Astrocyte of the cerebellum (primary cell): Measurements from ENCODE around the gene OR6Q1.

Experiments
- DNase-seq: peaks from one replicate; pipeline ENCODE4 v3.0.0-alpha.2; 2011; ENCODE audit warnings: low read depth
- H3K4me3 ChIP-seq: 2 replicates; pipeline ENCODE4 v1.5.1; 2011; ENCODE audit warnings: mild to moderate bottlenecking, low read depth, low read length, moderate library complexity
- CTCF ChIP-seq: IDR thresholded peaks from 2 replicates; pipeline ENCODE4 v1.5.1; 2012; ENCODE audit warnings: low read length, low read depth, moderate library complexity, mild to moderate bottlenecking; ENCODE audit errors: missing control alignments
- in situ Hi-C: cut with HindIII; loops from 2 replicates; pipeline ENCODE4 v1.10.0; 2017; ENCODE audit warnings: low sequenced_read_pairs

The OR6Q1 gene

GRCh38 chr11:58003591-58003990 lies 27.2 kb upstream of the OR6Q1 start:
- no peak for DNase-seq
- H3K4me3 ChIP-seq, result no peak overlapping the region
- TF ChIP-seq CTCF, result no peak
- in situ Hi-C loops, result no loop called here

- DNase-seq, result no peak
- H3K4me3 ChIP-seq, result no peak overlapping the region
- in situ Hi-C loops, result no loop called here
- TF ChIP-seq CTCF, result no peak
These were observed 26.1 kb upstream of the OR6Q1 start for GRCh38 chr11:58004664-58005063.

- no peak for DNase-seq
- TF ChIP-seq CTCF, result no peak
- in situ Hi-C loops, result no loop called here
These were observed 23.8 kb upstream of the OR6Q1 start for GRCh38 chr11:58006940-58007339.

GRCh38 chr11:58011771-58012170 lies 19.0 kb upstream of the OR6Q1 start:
- no peak for DNase-seq
- in situ Hi-C loops, result no loop called here
- H3K4me3 ChIP-seq, result no peak overlapping the region
- no peak for TF ChIP-seq CTCF

More at GRCh38 chr11:58006940-58007339, 23.8 kb upstream of the OR6Q1 start:
- no peak overlapping the region for H3K4me3 ChIP-seq

- no peak for TF ChIP-seq CTCF
- no peak for DNase-seq
- in situ Hi-C loops, result no loop called here
- H3K4me3 ChIP-seq, result no peak within 1 kb of the TSS
These were observed 7.3 kb upstream of the OR6Q1 start, which contains the start of gene OR9Q1 for GRCh38 chr11:58023435-58023931. Gene OR9Q1, plus strand, starts transcription at chr11:58023881. Its CDS starts 155,564 bp downstream, at chr11:58179445.

- no peak for DNase-seq
- in situ Hi-C loops, result no loop called here
- no peak overlapping the region for H3K4me3 ChIP-seq
- no peak for TF ChIP-seq CTCF
These were observed 6.1 kb upstream of the OR6Q1 start for GRCh38 chr11:58024601-58025091.

GRCh38 chr11:58027341-58027740 lies 3.4 kb upstream of the OR6Q1 start:
- no peak overlapping the region for H3K4me3 ChIP-seq
- no peak for TF ChIP-seq CTCF
- in situ Hi-C loops, result no loop called here
- DNase-seq, result no peak
